ENCODE data around the gene CACNB2.
"Not testable (repeated sequence)": the region's sequence is repeated elsewhere in the genome, so short reads cannot be mapped to it uniquely, and the experiment has no call there.

Gene CACNB2

DNA sequence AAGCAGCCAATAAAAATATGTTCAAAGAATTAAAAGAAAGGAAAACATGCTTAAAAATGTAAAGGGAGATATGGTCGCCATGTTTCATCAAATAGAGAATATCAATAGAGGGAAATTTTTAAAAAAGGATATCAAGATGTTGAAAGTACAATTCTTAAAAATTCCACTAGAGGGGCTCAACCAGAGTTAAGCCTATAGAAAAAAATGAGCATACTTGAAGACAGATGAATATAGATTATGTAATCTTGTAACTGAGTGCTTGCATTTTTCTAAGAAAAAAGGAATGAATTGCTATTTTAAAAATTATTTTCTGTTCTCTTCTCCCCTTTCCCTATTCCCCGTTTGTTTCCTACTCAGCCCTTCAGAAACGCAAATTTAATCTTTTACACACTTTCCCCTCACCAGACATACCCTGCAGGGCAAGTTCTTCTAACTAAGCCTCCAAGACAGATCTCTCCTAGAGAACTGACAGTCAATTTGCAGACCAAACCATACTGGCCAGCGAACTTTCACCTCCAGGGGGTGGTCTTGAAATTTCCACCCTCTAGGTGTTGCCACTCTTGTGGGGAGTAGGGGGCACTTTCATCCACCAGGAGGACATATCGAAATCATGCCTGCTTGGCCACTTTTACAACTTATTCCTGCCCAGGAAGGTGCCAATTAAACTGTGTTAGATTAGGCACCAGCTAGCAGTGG, 443.5 kb downstream of the CACNB2 start:
- no peak for DNase-seq

DNA sequence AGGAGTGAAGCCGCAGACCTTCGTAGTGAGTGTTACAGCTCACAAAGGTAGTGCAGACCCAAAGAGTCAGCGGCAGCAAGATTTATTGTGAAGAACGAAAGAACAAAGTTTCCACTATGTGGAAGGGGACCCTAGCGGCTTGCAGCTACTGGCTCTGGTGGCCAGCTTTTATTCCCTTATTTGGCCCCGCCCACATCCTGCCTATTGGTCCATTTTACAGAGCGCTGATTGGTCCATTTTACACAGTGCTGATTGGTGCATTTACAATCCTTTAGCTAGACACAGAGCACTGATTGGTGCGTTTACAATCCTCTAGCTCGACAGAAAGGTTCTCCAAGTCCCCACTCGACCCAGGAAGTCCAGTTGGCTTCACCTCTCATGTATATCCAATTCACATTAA, 446.4 kb downstream of the CACNB2 start:
- not testable (repeated sequence) for DNase-seq

DNA sequence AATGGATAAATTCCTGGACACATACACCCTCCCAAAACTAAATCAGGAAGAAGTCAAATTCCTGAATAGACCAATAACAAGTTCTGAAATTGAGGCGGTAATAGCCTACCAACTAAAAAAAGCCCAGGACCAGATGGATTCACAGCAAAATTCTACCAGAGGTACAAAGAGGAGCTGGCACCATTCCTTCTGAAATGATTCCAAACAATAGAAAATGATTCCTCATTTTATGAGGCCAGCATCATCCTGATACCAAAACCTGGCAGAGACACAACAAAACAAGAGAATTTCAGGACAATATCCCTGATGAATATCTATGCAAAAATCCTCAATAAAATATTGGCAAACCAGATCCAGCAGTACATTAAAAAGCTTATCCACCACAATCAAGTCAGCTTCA, 450.9 kb downstream of the CACNB2 start:
- not testable (repeated sequence) for DNase-seq

All from fibroblast of upper back skin (primary cell).